Glomerular visceral epithelial cell (primary cell): ENCODE results near the gene IFIT2.

Source experiments
- DNase-seq: peaks from one replicate; pipeline ENCODE4 v3.0.0-alpha.2; 2016; ENCODE audit errors: extremely low spot score

IFIT2 gene

DNA sequence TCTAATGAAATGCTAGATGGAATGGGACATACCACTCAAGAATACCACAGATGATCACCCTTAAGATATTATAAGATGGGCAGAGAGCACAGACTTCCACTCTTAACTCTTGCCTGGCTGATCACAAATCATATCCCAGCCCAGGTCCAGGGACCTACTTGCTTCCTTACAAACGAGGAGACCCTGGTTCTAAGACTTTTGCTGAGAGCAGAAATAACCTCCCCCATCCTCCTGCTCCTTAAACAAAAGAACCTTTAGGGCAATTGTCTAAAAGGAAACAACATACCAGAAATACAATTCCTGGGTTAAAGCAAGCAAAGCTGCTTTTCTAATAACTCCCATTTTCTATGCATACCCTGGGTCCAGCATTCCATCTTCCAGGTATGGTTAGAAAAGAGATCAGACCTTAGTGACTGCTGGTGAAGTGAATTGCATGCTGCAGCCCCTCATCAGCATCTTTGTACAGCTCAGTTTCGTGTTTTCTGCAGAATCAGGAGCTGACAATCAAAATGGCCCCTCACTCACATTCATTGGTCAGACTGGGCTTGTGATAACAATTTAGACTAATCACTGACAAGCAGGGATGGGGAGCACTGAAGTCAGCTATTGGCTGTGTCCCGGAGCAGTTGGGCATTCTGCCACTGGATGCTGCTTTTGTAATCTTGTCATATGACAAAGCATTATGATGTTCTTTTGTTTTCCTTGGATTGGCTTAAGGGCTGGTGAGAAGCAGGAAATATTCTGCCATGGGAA, 40.5 kb downstream of the IFIT2 start:
- DNase-seq, result peak; percentile 69

DNA sequence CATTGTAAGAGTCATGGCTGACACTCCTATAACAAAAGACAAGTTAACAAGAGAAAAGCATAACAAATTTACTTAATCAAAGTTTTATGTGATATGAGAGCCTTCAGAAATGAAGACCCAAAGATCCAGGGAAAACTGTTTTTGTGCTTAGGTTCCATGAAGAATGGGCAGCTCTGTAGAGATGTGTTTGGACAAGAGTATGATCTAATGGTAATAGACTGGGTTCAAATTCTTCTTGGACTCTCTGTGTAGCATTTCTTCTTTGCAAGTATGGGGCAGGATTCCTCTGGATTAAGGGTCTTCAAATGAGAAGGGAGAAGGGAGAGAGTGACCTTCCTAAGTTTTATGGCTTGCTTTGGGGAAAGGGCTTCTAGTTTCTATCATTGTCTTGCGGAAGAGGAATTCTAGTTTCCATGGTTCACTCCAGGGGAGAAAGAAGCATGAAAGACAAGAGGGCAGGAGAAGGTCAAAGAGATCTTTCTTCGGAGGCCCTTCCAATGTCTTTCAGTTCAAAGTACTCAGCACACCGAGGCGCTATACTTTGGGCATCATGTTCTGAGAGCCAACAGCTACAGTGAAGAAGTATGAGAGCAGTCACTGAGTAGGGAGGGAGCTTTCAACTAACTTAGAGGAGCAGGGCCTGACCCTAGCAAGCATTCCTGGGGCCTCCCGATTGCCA, 41.4 kb downstream of the IFIT2 start:
- no peak for DNase-seq

DNA sequence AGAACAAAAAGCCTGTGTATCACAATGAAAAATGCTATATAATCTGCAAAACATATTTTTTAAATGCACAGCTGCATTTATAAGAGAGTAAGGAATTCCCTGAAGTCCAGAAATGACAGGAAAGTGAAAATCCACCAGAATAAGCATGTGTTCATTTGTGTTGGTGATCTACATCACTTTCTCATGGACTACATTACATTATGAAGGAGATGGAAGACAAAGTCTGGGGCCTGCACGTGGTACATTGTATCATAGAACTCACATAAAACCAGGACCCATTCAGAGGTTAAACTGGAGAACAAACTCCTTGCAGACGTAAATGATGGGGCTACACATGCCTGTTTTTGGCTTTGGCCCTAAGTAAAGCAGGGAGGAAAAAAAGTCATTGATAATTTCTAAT, 42.3 kb downstream of the IFIT2 start:
- DNase-seq, result no peak

DNA sequence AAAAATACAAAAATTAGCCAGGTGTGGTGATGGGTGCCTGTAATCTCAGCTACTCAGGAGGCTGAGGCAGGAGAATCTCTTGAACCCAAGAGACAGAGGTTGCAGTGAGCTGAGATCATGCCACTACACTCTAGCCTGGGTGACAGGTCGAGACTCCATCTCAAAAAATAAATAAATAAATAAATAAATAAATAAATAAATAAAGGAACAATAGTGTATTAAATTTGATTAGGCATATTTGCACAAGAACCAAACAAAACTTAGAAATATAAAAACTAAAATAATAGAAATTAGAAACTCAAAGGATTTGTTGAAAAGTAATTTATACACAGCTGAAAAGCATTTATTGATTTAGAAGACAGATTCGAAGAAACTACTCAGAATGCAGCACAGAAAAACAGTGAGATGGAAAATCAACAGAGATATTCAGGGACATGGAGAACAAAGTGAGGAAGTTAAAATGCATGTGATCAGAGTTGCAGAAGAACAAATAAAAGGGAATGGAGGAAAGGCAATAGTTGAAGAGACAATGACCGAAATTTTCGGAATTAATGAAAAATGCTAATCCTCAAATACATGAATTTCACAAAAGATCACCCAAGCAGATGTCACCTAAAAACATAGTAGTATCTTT, 43.6 kb downstream of the IFIT2 start:
- no peak for DNase-seq

GRCh38 chr10:89346405-89347254, 44.8 kb downstream of the IFIT2 start:
- no peak for DNase-seq

- no peak for DNase-seq
Measured at GRCh38 chr10:89347701-89348457, 46.0 kb downstream of the IFIT2 start.

DNA sequence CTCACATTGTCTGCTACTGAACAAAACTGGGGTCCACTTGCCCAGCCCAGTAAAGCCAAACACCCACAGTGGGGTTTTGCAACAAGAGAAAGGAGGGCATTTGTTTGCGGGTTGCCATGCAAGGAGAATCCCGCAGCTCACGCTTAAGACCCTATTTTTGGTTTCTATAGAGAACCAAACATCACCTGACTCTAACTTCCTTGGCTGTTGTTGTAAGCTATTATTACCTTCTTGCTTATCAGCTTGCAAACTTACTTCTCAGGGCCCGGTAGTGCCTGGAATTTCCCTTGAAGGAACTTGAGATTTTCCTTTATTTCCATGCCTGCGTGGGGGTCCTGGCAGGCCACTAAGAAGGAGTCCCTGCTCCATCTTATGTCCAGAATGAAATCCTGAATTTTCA, 46.6 kb downstream of the IFIT2 start:
- DNase-seq, result no peak

DNA sequence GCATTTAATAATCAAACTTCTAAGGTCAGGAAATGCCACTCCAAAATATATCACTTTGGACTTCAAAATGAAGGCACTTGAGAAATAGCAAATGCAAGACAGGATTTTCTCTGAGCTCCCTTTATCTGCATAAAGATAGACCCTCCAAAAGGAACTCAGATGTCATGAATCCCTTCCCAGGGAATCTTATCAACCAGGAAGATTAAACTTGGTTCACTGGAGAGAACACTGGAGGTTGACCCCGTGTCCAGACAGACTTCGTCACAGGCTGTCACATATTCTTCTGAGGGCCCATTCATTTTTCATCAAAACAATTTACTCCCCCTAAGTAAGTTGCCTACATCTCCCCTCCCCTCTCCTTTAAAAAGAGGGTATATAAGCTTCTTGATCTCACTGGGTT, 47.1 kb downstream of the IFIT2 start:
- DNase-seq, result no peak

DNA sequence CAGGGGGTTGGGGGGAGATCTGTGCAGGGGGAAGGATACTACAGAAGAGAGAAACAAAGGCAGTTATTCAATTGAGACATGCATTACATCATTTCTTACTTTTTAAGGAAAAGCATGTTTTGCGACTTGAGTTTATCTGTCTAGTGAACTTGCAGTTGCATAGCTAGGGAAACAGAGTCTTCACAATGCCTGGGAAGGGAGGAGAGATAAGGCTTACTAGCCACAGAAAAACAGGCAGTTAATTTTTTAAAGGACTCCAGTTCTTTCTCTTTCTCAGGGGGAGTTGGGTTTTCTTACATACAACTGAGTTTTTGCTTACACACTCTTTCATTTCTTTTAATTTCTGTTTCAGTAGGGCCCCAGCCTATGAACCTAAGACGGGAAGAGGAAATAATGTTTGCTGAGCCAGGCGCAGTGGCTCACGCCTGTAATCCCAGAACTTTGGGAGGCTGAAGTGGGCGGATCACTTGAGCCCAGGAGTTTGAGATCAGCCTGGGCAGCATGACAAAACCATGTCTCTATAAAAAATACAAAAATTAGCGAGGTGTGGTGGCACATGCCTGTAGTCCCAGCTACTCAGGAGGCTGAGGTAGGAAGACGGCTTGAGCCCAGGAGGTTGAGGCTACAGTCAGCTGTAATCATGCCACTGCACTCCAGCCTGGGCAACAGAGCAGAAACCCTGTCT, 48.9 kb downstream of the IFIT2 start:
- peak; percentile 68 for DNase-seq

GRCh38 chr10:89351412-89351779, 49.5 kb downstream of the IFIT2 start:
- DNase-seq, result peak; percentile 49

- DNase-seq, result peak; percentile 89
Measured at GRCh38 chr10:89351780-89352597, 50.1 kb downstream of the IFIT2 start.

DNA sequence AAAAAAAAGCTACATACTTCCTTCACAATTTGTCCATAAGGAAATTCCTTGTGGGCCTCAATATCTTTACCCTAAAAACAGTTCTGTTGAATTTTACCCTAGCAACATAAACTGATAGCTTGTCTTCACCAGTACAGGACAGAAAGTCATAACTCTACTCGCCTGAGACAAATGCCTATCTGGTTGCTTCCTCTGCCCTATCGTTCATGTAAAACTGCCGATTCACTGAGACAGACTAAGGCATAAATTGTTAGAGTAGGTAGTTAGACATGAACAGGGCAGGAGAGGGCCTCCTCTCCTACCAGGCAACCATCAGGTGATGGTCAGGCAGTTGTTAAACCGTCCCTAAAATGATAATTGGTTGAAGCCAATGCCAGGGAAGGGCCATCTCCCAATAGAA, 51.0 kb downstream of the IFIT2 start:
- DNase-seq, result no peak

DNA sequence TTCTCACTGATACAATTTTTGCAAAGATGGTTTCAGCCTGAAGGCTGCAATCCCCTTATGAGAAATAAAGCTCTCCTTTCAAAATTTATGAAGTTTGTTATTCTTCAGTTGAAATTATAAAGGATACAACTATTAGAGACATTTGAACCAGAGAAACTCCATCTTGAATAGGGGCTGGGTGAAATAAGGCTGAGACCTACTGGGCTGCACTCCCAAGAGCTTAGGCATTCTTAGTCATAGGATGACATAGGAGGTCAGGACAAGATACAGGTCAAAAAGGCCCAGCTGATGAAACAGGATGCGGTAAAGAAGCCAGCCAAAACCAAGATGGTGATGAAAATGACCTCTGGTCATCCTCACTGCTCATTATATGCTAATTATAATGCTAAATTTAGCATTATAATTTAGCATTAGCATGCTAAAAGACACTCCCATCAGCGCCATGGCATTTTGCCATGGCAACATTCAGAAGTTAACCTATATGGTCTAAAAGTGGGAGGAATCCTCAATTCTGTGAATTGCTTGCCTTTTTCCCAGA, 53.6 kb downstream of the IFIT2 start:
- no peak for DNase-seq

DNA sequence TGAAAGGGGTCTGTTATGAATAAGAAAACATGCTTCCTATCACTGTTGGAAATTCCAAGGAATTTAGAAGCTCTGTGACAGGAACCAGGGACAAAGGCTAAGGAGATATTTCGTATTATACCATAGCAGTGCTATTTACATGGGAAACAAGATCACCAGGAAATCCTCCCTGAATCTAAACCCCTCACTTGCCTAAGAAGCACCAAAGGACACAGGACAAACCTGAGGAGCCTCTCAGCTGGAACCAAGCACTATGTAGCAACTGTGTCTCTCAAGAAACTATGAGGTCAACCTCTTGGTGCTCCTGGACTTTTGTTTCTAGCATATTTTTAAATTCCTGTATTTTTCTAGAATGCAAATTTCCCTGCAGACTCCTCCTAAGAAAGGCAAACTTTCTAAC, 55.2 kb downstream of the IFIT2 start:
- no peak for DNase-seq

- DNase-seq, result no peak
Measured at GRCh38 chr10:89357975-89358374, 56.1 kb downstream of the IFIT2 start.
